GM21360 (cell line): ENCODE data around the gene UROS.

Experiments
- ATAC-seq: cut with Tn5 transposase; IDR thresholded peaks from one replicate; pipeline ENCODE4 v1.9.1; 2021; ENCODE audit warnings: mild to moderate bottlenecking, moderate library complexity; ENCODE audit not compliant: unreplicated experiment

The UROS gene

DNA sequence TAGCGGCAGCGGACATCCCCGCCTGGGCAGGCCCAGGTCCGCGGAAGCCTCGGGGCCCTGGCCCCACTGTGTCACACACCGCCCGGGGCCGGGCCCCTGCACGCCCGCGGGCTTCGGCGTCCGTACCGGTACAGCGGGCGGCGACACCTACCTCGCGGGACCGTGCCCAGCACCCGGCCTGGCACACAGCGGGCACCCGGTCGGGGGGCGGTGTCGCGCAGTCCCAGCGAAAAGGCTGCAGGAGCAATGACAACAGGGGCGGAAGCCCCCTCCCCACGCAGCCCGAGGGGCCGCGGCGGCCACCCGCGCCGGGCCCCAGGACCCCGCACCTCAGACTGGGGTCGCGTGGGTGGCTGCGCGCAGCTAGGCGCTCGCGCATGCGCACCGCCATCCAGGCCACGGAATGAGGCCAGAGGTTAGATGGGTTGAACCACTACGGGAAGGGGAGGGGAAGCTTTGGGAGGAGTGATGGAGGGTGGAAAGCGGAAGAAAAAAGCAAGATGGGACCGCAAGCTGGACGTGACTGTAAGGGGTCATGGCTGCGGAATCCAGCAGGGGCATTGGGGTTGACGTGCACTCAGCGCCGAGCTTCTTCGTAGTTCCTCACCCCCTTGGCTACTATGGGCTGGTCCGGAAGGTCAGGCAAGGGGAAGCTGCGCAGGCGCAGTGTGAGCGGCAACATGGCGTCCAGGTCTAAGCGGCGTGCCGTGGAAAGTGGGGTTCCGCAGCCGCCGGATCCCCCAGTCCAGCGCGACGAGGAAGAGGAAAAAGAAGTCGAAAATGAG lies at the start of gene UROS, which contains the start of gene BCCIP:
Gene UROS (minus strand): TSS at position 381 of the 785 bp plus-strand sequence. CDS start 6,759 bp downstream, outside the sequence.
Gene BCCIP (plus strand): TSS at position 669 of the 785 bp plus-strand sequence. CDS start 12 bp downstream, at position 681.
- peak; percentile 79 for ATAC-seq

DNA sequence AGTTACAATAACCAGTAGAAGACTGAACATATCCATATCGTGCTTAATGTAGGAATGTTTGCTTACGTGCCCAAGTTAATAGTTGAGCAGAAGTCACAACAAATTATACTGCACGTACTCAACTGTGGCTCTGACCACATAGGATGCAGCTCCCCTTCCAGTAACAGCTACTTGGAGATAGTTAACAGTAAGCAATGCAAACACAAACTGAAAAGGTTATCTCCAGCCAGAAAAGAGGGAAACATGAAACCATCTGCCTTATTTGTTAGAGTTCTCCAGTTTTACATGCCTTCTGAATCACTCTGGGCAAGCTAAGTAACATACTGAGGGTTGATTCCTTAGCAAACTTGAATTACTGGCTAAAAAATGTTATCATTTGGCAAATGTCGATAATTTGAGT lies 48.3 kb upstream of the UROS start:
- ATAC-seq: no peak

DNA sequence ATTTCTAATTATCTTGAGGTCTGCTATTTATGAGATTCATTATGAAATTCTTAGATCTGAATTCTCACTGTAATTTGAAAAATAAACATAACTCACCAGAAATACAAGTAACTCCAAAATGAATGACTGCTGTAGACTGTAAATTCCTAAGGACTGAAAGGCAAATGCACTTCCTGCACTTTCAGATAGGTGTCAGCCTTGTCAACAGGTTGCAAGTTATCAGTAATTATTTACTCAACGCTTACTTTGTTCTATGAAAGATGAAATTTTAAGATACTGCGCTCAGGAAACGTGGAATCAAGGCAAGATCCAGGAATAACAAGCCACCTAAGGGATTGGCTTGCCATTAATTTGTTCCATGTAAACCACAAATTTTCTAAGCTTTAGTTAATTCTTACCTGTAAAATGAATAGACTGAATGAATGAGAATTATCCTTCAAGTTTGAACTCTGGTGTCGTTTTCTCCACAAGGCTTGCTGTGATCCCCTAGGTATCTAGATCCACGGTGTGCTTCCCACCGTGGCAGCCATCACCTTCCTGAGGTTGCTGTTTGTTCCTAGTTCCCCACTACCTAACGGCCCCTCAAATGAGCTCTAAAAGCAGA lies 45.4 kb upstream of the UROS start:
- peak; percentile 64 for ATAC-seq

DNA sequence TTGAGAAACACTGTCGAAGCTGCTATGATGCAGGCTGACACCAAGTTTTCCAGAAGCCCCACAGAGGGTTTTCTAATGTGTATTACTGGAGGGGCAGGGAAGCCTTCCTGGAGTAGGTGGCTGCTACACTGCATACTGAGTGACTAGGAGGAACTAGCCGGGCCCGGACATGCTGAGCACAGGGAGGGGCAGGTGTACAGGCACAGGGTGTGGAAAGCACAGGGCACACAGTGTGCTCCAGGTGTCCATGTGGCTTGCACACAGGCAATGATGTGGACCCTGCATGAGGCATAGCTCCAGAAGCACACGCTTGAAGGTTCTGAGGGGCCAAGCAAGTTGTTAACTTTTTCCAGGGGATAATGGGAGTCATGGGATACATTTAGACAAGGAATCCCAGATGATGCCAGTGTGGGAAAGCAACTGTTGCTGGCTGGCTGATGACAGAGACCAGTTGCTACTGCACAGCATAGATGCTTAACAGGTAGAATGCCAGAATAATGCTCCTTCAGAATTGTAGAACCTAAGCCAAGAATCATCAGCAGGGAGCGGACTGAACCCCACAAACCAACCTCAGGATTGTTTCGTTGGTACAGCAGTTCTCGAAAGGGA lies 43.5 kb upstream of the UROS start:
- ATAC-seq: no peak

DNA sequence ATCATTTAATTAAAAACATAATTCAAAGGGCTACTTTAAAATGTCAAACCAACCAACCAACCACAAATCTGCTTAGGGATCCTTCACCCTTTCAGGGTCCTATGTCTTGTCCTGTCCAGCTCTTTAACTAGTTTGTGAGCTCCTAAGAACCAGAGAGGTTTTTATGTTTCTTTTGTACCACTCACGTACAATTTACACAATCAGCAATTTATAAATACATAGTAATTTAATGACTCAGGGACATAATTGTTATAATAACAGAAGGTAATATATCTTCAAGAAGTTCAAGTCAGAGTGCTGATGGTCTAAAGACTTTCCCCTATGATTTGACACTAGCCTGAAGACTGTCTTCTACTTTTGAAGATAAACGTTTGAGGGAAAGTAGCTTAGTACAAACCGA lies 42.1 kb upstream of the UROS start:
- ATAC-seq: no peak

DNA sequence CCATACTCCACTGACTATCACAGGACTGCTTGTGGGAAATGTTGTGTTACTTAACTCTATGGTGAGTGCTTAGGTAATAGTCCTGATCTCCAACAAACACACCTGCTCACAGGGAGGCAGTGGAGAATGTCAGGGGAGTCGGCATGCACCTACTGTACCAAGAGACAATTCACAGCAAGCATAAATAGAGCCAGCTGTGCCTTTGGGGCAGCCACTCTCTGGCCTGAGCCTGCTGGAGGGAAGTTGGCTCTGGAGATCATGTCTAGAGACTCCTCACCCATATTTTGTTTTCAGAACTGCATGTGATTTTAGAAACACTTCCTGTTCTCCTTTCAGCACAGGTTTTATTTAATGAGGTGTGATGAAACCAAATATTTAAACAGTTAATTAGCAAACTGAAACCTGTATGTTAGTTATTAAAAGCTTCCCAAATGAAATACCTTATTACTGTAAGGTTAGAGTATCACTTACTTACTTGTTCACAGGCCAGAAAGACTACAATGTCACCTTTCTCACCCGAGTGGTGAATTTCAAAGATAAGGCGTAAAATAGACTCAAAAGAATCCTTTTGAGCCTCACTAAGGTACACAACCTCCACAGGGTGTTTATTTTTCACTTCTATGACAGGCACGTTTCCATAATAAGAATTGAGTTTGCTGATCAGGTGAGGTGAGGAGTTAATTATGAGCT lies 36.2 kb upstream of the UROS start:
- ATAC-seq: no peak

DNA sequence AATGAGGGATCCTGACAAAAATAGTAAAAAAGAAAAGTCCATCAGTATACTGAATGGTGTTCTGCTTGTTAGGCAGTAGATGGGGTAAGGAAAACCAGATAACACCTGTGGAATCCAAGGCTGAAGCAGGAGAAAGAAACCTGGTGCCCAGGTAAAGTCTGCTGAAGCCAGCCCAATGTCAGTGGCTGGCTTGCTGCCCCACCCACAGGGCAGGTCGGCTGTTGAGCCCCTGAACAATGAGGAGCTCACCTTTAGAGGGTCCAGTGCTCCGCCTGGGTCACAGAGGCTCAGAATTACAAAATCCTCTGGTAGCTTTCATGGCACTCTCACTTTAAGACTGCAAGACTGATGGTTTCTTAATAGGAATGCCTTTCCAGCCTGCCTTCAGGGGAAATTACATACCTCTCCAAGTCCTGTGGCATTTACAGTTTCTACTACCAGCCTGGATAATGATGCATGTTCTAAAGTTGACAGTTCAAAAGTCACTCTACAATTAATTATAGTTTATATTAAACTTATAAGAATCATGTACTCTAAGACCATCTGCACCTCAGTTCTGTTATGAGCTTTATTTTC lies 34.2 kb upstream of the UROS start:
- ATAC-seq: no peak

DNA sequence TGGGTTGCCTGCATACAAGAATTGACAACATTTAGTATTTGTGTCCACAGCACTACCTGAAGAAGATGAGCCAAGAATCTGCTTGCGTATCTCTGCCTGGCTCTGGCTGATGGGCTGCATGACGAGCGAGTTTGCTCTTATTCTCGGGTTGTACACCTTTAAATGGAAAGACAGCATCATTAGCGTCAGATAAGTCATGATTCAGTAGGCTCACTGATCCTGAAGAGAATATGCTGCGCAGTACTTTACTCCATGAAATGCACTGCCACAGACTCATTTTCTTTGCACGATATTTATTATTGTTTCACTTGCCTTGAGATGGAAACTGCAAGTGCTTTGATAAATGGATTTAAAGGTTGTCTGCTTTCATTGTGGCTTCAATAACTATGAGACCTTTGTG lies 29.4 kb upstream of the UROS start:
- no peak for ATAC-seq

DNA sequence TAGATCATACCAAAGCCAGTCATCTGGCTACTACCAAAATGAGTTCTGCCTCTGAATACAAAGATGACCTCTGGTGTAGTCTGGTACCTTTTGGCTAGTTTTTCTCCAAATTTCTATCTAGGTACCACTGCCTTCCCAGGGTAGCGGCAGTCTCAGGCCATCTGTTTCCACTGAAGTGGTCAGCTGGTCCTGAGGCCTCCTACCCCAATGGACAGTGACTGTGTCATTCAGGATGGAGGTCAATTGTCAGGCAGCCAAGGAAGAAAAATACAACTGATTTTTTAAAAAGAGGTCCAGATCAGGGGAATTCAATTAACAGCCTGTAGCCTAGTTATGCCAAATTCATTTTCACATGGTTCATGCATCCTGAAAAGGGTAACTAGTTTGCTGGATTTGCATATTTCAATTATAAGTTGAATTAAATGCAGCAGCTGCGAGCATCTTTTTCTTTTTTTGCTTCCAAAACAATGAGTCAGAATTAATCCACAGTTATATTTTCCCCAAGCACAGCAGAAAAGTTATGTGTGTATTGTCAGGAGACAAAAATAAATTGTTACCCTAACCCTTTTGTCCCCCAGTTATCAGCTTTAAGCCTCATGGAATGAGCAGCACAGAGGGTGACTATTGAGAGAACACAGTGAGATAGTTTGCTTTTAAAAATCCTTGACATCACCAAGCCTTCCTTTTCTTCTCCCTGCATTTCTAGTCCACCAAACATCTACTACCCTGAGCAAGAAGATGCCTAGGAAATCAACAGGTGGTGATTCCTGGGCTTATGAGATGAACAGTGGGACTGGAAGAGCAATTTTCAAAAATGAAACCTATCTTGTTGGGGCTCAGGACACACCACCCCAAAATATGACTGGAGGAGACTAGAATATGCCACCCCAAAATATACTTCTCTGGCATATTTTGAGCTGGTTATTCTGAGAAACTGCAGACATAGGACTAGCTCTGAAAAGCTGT lies 28.0 kb upstream of the UROS start:
- no peak for ATAC-seq

DNA sequence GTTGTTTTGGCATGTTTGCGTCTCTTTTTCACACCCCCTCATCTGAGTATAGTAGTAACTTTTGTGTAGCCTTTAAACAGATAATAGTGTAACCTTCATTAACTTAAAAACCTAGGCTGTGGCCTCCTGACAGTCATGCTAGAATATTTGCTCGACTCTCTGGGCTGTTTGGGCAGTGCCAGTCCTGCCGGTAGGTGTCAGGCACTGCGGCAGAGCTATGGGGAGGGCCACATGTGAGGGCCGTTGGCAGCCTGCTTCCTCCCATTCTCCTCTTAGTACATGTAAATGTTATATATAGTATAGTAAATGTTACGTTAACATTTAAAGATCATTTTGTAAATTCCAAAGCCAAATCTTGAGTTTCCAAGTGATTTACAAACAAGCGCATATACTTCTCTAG lies 26.4 kb upstream of the UROS start:
- no peak for ATAC-seq

DNA sequence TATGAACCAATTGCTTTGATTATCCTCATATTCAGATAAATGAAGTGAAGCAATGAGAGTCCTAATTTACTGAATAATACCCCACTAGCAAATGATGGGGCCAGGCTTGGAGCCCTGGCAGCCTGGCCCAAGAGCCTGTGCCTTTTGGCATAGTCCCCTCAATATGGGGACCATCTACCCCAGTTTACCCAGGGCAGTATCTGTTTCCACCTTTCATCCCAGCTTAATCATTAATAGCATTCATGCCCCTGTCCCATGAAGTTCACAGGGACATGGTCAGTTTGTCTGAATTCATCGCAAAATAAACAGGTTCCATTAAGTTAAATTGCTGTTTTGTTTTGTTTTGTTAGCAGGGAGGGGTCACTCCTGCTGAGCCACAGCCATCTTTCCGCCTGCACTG lies 25.8 kb upstream of the UROS start:
- ATAC-seq: no peak

DNA sequence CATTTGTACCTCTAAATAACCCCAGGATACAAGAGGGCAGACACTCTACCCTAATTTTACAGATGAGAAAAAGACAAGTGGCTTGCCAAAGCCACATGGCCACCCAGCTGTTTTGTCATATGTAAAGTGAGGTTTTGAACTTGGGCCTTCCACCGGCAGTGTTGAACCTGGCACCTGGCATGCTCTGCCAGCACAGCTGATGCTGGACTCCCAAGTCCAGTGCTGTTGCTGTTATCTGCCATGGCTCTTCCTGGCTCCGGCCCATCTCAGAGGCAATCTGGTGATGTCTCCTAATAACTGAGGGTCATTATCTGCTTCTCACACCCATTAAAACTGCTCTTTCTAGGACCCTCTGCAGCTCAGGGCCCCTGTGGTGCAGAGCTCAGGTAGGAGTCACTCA lies 25.3 kb upstream of the UROS start:
- no peak for ATAC-seq

DNA sequence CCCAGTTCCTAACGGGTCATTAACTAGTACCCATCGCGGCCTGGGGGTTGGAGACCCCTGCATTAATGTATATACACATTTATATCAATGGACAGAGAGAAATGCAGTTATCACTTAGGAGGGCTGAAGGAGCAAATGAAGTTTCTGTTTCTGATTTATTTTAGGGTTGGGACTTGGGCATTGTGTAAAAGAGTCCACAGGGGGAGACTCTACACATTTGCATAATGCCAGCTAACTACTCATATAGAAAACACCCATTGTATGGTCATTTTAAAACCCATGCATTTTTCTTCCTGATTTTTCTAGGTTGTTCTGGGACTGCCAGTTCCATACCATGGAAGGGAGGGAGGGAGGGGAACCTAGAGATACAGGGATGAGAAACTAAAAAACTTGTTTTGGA lies 23.8 kb upstream of the UROS start:
- ATAC-seq: peak; percentile 52

DNA sequence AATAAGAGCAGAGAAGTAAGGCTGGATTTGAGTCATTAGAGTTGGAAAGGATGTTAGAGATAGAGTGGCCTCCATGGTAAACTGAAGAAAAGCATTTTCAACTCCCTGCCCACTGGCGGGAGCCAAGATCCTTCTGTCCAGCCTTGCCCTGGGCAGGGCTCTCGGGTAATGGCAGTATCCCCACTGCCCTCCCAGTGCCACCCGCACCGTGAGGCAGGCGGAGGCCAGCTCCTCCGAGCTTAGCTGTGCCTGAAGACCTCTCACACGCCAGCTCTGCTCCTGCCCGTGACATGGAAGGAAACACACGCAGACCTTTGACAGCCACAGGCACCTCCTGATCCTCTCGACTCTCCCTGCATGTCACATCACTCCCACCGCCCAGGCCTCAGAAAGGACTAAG lies 22.6 kb upstream of the UROS start:
- ATAC-seq: no peak

DNA sequence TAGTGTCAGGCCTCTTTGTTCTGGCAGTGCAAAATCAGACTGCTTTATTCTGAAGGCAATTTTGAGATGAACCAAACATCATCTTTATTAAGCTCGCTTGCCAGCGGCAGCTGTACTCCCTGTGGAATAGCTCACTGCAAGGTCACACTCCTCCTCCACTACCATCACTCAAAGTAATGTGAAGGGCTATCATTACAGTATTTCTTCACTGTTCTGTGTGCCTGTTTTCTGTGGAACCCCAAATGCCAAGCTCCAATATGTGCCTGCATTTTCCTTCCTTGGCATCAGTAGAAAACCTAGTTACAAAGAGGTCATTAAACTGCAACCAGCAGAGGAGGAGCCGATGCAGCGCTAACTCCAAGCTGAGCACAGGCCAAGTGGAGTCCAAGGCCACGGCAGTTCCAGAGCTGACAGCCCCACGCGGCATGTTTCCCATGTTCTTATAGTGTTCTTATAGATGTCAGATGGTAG lies 21.7 kb upstream of the UROS start:
- no peak for ATAC-seq

DNA sequence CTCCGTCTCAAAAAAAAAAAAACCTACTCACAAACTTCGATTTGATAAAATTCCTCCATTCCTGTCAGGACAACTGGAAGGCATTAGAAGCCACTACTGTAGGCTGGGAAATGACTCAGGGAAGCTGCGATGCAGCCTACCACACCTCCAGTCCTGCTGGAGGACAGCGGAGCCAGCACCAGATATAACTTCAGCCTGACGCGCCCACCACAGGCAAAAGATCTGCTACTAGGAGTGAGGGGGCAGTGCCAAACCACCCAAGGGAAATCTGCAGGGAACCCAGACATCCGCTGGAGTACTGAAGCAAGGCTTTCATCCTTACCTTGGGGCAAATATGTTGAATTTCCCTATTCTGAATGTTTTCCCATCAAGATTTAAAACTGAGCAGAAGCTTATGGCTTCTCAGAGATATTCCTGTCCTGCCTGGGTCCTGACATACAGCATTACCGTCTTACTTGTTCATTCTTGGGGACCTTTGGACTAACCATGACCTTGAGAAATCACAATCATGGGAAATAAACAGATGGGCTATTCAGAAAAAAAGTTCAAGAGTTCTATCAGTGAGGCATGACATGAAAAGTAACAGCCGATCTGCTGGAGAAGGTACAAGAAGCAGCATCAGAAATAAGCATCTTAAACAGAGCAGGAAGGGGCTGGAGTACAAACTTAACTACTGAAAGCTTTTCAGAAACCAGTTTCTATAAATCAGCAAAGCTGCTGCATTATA lies 20.7 kb upstream of the UROS start:
- ATAC-seq: no peak

DNA sequence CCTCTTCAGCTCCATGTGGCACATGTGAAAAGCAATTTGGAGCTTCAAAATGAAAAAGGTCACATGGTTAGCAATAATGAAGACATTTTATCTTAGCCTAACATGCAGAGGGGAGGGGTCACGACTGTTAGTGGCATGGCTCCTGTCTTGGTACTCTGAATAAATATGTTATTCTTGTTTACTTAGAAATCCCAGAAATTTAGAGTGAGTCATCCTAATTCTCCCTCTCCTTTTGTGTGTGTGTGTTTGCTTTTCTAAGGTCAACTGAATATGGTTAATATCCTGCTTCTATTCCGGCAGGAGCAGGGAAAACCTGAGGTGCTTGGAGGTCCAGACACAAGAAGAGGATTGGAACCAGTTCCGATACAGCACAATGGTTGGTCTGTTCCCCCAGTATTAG lies 17.9 kb upstream of the UROS start:
- no peak for ATAC-seq

DNA sequence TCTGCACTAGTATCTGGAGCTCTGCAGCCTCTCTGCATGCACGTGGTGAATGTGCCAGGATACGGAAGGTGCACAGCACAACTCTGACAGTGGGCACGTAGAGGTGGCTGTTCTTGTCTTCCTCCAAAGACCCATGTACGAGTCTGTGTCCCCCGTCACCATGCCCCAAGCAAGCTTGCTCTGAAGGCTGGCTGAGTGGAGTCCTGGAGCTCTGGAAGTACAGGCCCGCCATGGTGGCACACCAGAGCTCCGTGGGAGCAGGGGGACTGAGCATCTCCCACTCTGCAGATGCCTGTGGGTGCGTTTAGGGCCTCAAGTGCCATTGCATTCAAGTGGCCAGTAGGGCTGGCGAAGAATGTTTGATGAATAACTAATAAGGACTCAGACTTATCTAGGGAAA lies 17.3 kb upstream of the UROS start:
- ATAC-seq: no peak
